Neuronal stem cell (in vitro differentiated cells): ENCODE results near the gene PIK3R1.

Source experiments
- DNase-seq: peaks from one replicate; pipeline ENCODE4 v3.0.0-alpha.2; 2013; ENCODE audit warnings: low spot score
- H2AFZ ChIP-seq: one replicate; pipeline ENCODE4 v1.6.1; 2013; ENCODE audit warnings: mild to moderate bottlenecking, low read length, inconsistent platforms
- H2AK5ac ChIP-seq: 2 replicates; pipeline ENCODE4 v1.6.1; 2013; ENCODE audit warnings: low read depth, mild to moderate bottlenecking, inconsistent platforms, low read length, moderate library complexity, mixed read lengths
- H2BK120ac ChIP-seq: 2 replicates; pipeline ENCODE4 v1.6.1; 2013; ENCODE audit warnings: low read depth, mild to moderate bottlenecking, inconsistent platforms, low read length, moderate library complexity, mixed read lengths
- H2BK12ac ChIP-seq: one replicate; pipeline ENCODE4 v1.6.1; 2013; ENCODE audit warnings: low read length, inconsistent platforms
- H2BK15ac ChIP-seq: 2 replicates; pipeline ENCODE4 v1.6.1; 2013; ENCODE audit warnings: mild to moderate bottlenecking, low read length, inconsistent platforms, mixed read lengths
- H2BK5ac ChIP-seq: one replicate; pipeline ENCODE4 v1.6.1; 2013; ENCODE audit warnings: inconsistent platforms, mild to moderate bottlenecking, low read length, moderate library complexity
- H3K14ac ChIP-seq: one replicate; pipeline ENCODE4 v1.6.1; 2013; ENCODE audit warnings: low read length, inconsistent platforms
- H3K18ac ChIP-seq: 2 replicates; pipeline ENCODE4 v1.6.1; 2013; ENCODE audit warnings: low read length, inconsistent platforms
- H3K23ac ChIP-seq: 2 replicates; pipeline ENCODE4 v1.6.1; 2013; ENCODE audit warnings: low read depth, mild to moderate bottlenecking, mixed read lengths, low read length, inconsistent platforms; ENCODE audit not compliant: poor library complexity
- H3K27ac ChIP-seq: replicated peaks from 3 replicates; pipeline ENCODE4 v1.5.1; 2013; ENCODE audit warnings: low read length, inconsistent platforms
- H3K27me3 ChIP-seq, 3 experiments: 2 replicates each; pipeline ENCODE4 v1.6.1; 2013; ENCODE audit warnings: low read length in 3 of 3, mild to moderate bottlenecking in 2 of 3, inconsistent platforms in 1 of 3, low read depth in 1 of 3, mixed read lengths in 1 of 3, moderate library complexity in 1 of 3; ENCODE audit not compliant: control insufficient read depth in 3 of 3, insufficient read depth in 3 of 3
- H3K36me3 ChIP-seq, 2 donors: replicated peaks in 1 of 2; 2 replicates each; pipeline ENCODE4 v1.6.1; 2013; ENCODE audit warnings: low read length in 2 of 2; ENCODE audit not compliant: control insufficient read depth in 2 of 2, insufficient read depth in 2 of 2
- H3K4ac ChIP-seq: 2 replicates; pipeline ENCODE4 v1.6.1; 2013; ENCODE audit warnings: inconsistent platforms, mild to moderate bottlenecking, low read length, moderate library complexity
- H3K4me1 ChIP-seq, 2 donors: 1 replicate in 1 of 2; 2 replicates in 1 of 2; pipeline ENCODE4 v1.6.1; 2013; ENCODE audit warnings: low read length in 2 of 2, low read depth in 1 of 2; ENCODE audit not compliant: control insufficient read depth in 2 of 2, insufficient read depth in 1 of 2
- H3K4me2 ChIP-seq: one replicate; pipeline ENCODE4 v1.6.1; 2013; ENCODE audit warnings: mild to moderate bottlenecking, low read length, inconsistent platforms; ENCODE audit not compliant: insufficient read depth, poor library complexity, severe bottlenecking
- H3K4me3 ChIP-seq, 2 donors: 2 replicates each; pipeline ENCODE4 v1.5.1; 2013; ENCODE audit warnings: low read length in 2 of 2, mild to moderate bottlenecking in 2 of 2, inconsistent platforms in 1 of 2, moderate library complexity in 1 of 2
- H3K79me1 ChIP-seq: one replicate; pipeline ENCODE4 v1.6.1; 2013; ENCODE audit warnings: low read depth, mild to moderate bottlenecking, inconsistent platforms, low read length, moderate library complexity
- H3K9ac ChIP-seq: one replicate; pipeline ENCODE4 v1.6.1; 2013; ENCODE audit warnings: mild to moderate bottlenecking, low read depth, low read length, inconsistent platforms; ENCODE audit not compliant: poor library complexity
- H3K9me3 ChIP-seq, 2 donors: replicated peaks in 1 of 2; 2 replicates each; pipeline versions ENCODE3 to v1.6.1; 2013; ENCODE audit warnings: low read length in 2 of 2, mild to moderate bottlenecking in 2 of 2, inconsistent platforms in 1 of 2, low read depth in 1 of 2, mixed read lengths in 1 of 2, moderate library complexity in 1 of 2; ENCODE audit not compliant: control insufficient read depth in 2 of 2, insufficient read depth in 1 of 2
- H4K8ac ChIP-seq: one replicate; pipeline ENCODE4 v1.6.1; 2013; ENCODE audit warnings: low read depth, mild to moderate bottlenecking, inconsistent platforms, low read length, moderate library complexity
- H4K91ac ChIP-seq: one replicate; pipeline ENCODE4 v1.6.1; 2013; ENCODE audit warnings: low read length, low read depth, mild to moderate bottlenecking, inconsistent platforms; ENCODE audit not compliant: poor library complexity
- WGBS, 2 donors: extraction: QIAGEN DNeasy Blood & Tissue Kit; methylation state at CpG; one replicate each; pipeline ENCODE4 v1.1.7; 2013; ENCODE audit warnings: missing lambda C conversion rate in 2 of 2, mixed read lengths in 1 of 2; ENCODE audit not compliant: insufficient read length in 2 of 2, insufficient replicate concordance in 1 of 2; ENCODE audit errors: extremely low coverage in 2 of 2; 5-methylcytosine and 5-hydroxymethylcytosine counted together

PIK3R1 gene

GRCh38 chr5:68182094-68182493 is 33.5 kb upstream of the PIK3R1 start:
- H2AK5ac ChIP-seq, result peak overlapping the region; percentile 23
- H3K23ac ChIP-seq, result no peak overlapping the region
- no peak overlapping the region for H2BK5ac ChIP-seq
- no CpG with 5 or more reads among the region's 2 CpGs for WGBS, 2 donors
- no peak overlapping the region for H2BK15ac ChIP-seq
- no peak overlapping the region for H3K4me3 ChIP-seq
- H3K9ac ChIP-seq, result no peak overlapping the region
- no peak overlapping the region for H3K27ac ChIP-seq
- no peak overlapping the region for H3K14ac ChIP-seq
- no peak overlapping the region for H2BK120ac ChIP-seq
- no peaks in the 10 kb centered on the region for H3K79me1 ChIP-seq
- H3K36me3 ChIP-seq, result no peaks in the 10 kb centered on the region
- H3K4me2 ChIP-seq, result no peak overlapping the region
- no peak overlapping the region for H2BK12ac ChIP-seq
- no peak overlapping the region for H4K91ac ChIP-seq
- no peak overlapping the region for H2AFZ ChIP-seq
- H3K9me3 ChIP-seq, result no peaks in the 10 kb centered on the region
- DNase-seq, result no peak
- H3K18ac ChIP-seq, result no peak overlapping the region
- H4K8ac ChIP-seq, result no peak overlapping the region
- H3K27me3 ChIP-seq, result no peaks in the 10 kb centered on the region
- H3K4ac ChIP-seq, result no peak overlapping the region
- H3K4me1 ChIP-seq, result no peaks in the 10 kb centered on the region

GRCh38 chr5:68182534-68182933 is 33.0 kb upstream of the PIK3R1 start:
- Histone ChIP-seq H3K14ac (no peak overlapping the region), H3K4me2 (no peak overlapping the region), H2BK15ac (no peak overlapping the region), H3K36me3 (no peaks in the 10 kb centered on the region), H3K9ac (no peak overlapping the region), H2AK5ac (peak overlapping the region; percentile 23), H3K4me1 (no peaks in the 10 kb centered on the region), H3K79me1 (no peaks in the 10 kb centered on the region), H3K23ac (no peak overlapping the region), H3K27me3 (no peaks in the 10 kb centered on the region), H3K4ac (no peak overlapping the region), H3K9me3 (no peaks in the 10 kb centered on the region), H2BK12ac (no peak overlapping the region), H2BK120ac (no peak overlapping the region), H3K18ac (no peak overlapping the region), H4K8ac (no peak overlapping the region), H3K4me3 (no peak overlapping the region), H3K27ac (no peak overlapping the region), H2AFZ (no peak overlapping the region), H4K91ac (no peak overlapping the region), H2BK5ac (no peak overlapping the region)
- WGBS, 2 donors, result no CpG with 5 or more reads among the region's 3 CpGs
- no peak for DNase-seq

- Histone ChIP-seq H2BK12ac (no peak overlapping the region), H2AFZ (peak overlapping the region; percentile 85), H3K4ac (no peak overlapping the region), H3K36me3 (no peaks in the 10 kb centered on the region), H3K79me1 (no peaks in the 10 kb centered on the region), H3K4me1 (peaks cover 0 to 5% of the 10 kb centered on the region in 2 donors), H2AK5ac (no peak overlapping the region), H2BK5ac (no peak overlapping the region), H3K27me3 (no peaks in the 10 kb centered on the region), H2BK15ac (peak overlapping the region; percentile 62), H3K4me3 (peak overlapping the region in 1 of 2 donors; percentile 6), H3K9ac (no peak overlapping the region), H3K14ac (no peak overlapping the region), H3K27ac (no peak overlapping the region), H3K4me2 (peak overlapping the region; percentile 66), H2BK120ac (no peak overlapping the region), H3K23ac (no peak overlapping the region), H4K8ac (peak overlapping the region; percentile 43), H3K9me3 (no peaks in the 10 kb centered on the region), H3K18ac (peak overlapping the region; percentile 46), H4K91ac (no peak overlapping the region)
- WGBS, 2 donors, result no CpG with 5 or more reads among the region's 34 CpGs
- peak; percentile 23 for DNase-seq
Measured at GRCh38 chr5:68187268-68188055, 28.1 kb upstream of the PIK3R1 start.

- Histone ChIP-seq H2BK15ac (no peak overlapping the region), H3K79me1 (no peaks in the 10 kb centered on the region), H2BK12ac (no peak overlapping the region), H4K8ac (no peak overlapping the region), H2AFZ (no peak overlapping the region), H3K18ac (no peak overlapping the region), H3K4me2 (no peak overlapping the region), H3K27me3 (no peaks in the 10 kb centered on the region), H3K36me3 (no peaks in the 10 kb centered on the region), H3K4me3 (no peak overlapping the region), H4K91ac (no peak overlapping the region), H3K14ac (no peak overlapping the region), H3K4me1 (peaks cover 5 to 18% of the 10 kb centered on the region in 2 donors), H3K23ac (no peak overlapping the region), H3K27ac (no peak overlapping the region), H3K9ac (no peak overlapping the region), H2BK5ac (no peak overlapping the region), H3K9me3 (no peaks in the 10 kb centered on the region), H3K4ac (no peak overlapping the region), H2BK120ac (no peak overlapping the region), H2AK5ac (no peak overlapping the region)
- no CpG with 5 or more reads among the region's 7 CpGs for WGBS, 2 donors
- DNase-seq, result no peak
Measured at GRCh38 chr5:68189171-68189570, 26.4 kb upstream of the PIK3R1 start.
